ENCODE results near the gene ATP6V1D. TPM values are rescaled to one million over a fixed set of nuclear protein-coding genes. Genes with fewer than 3 reads are reported as not detected.

Gene ATP6V1D
- total RNA-seq, 1 donor from 2014 or later = 52.8 TPM

DNA sequence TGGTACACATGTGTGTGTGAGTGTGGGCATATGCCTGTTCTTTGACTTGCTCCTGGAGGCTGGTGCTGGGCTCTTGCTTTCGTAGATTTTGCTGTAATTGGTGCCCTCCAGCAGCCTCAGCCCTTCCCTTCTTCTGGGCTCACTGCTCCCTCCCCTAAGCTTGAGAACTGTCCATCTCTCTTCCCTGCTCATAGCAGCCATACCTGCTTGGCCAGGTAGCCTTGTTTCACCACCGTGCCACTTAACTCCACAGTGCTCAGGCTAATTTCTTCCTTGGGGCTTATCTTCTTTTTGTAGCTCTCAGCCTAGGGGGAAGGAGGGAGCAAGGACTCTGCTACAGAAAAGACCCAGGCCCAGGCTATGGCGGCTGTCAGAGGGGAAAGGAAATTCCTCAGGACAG, 32.5 kb upstream of the ATP6V1D start:
- no peaks in the 10 kb centered on the region for H3K9me3 Mint-ChIP-seq
- peak overlapping the region; percentile 70 for H3K4me3 Mint-ChIP-seq
- no peaks in the 10 kb centered on the region for H3K36me3 Mint-ChIP-seq
- no peak for DNase-seq (ENCODE audit: extremely low spot score, unreplicated experiment)
- no peaks in the 10 kb centered on the region for H3K27me3 Mint-ChIP-seq
- peak overlapping the region; percentile 92 for H3K27ac Mint-ChIP-seq
- TF ChIP-seq, protein P1, sequence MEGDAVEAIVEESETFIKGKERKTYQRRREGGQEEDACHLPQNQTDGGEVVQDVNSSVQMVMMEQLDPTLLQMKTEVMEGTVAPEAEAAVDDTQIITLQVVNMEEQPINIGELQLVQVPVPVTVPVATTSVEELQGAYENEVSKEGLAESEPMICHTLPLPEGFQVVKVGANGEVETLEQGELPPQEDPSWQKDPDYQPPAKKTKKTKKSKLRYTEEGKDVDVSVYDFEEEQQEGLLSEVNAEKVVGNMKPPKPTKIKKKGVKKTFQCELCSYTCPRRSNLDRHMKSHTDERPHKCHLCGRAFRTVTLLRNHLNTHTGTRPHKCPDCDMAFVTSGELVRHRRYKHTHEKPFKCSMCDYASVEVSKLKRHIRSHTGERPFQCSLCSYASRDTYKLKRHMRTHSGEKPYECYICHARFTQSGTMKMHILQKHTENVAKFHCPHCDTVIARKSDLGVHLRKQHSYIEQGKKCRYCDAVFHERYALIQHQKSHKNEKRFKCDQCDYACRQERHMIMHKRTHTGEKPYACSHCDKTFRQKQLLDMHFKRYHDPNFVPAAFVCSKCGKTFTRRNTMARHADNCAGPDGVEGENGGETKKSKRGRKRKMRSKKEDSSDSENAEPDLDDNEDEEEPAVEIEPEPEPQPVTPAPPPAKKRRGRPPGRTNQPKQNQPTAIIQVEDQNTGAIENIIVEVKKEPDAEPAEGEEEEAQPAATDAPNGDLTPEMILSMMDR (conservative IDR thresholded peaks at IDR 0.05) = no peak
- H3K4me1 Mint-ChIP-seq (ENCODE audit: unreplicated experiment) = peaks cover 15% of the 10 kb centered on the region

DNA sequence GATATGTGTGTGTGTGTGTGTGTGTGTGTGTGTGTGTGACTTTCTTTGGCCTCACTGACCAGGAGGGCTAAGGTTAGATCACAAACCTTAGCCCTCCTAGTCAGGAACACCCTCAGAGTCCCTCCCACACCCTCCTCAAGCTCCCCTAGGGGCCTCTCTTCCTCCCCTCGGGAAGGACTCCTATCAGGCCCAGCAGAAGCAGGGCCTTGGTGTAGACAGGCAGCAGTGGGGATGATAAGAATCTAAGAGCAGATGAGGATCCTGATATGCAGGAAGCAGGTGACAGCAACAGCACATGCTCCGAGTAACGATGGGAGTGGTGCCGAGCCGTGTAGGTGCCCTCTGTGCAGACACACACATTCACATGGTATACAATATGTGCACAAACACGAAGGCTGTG, 31.7 kb upstream of the ATP6V1D start:
- no peaks in the 10 kb centered on the region for H3K27me3 Mint-ChIP-seq
- no peak overlapping the region for H3K4me3 Mint-ChIP-seq
- H3K36me3 Mint-ChIP-seq = peaks cover 6% of the 10 kb centered on the region
- peak overlapping the region; percentile 92 for H3K27ac Mint-ChIP-seq
- peaks cover 10% of the 10 kb centered on the region for H3K4me1 Mint-ChIP-seq (ENCODE audit: unreplicated experiment)
- DNase-seq (ENCODE audit: extremely low spot score, unreplicated experiment) = no peak
- H3K9me3 Mint-ChIP-seq = no peaks in the 10 kb centered on the region
- TF ChIP-seq, protein P1 (conservative IDR thresholded peaks at IDR 0.05) = no peak

DNA sequence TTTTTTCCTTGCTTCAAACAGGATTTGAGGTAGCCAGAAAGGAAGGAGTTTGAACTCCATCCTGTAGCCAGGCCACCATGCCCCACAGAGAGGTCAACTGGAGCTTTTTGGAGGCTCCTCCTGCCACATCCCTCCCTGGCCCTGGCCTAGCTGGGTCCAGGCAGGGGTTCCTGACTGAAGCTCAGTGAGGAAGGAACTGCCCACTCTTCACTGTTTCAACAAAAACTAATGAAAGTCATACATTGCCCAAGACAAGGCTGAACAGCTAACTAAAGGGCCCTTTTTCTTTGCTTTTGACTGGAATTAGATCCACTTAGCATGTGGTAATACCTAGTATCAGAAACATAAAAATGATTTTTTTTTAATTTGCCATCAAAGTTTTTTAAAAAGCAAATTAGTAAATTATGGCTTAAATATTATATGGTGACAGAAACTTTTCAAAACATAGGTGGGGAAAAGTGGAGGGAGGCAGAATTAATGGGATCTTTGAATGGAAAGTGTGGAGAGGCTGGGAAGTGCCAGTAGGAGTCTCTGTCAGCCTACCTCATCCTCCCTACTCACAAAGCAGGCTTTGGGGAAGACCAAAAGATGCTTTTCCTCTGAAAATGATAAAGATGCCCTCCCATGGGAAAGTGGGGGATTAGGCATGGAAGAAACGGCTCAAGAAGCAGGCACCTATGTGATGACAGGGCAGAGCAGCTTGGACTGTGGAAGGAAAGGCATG, 30.4 kb upstream of the ATP6V1D start:
- DNase-seq (ENCODE audit: extremely low spot score, unreplicated experiment) = no peak
- Mint-ChIP-seq H3K4me3 (no peak overlapping the region), H3K27ac (no peak overlapping the region), H3K9me3 (no peaks in the 10 kb centered on the region), H3K27me3 (no peaks in the 10 kb centered on the region), H3K4me1 (ENCODE audit: unreplicated experiment) (peaks cover 10% of the 10 kb centered on the region), H3K36me3 (peaks cover 15% of the 10 kb centered on the region)
- TF ChIP-seq, protein P1 (conservative IDR thresholded peaks at IDR 0.05) = no peak

DNA sequence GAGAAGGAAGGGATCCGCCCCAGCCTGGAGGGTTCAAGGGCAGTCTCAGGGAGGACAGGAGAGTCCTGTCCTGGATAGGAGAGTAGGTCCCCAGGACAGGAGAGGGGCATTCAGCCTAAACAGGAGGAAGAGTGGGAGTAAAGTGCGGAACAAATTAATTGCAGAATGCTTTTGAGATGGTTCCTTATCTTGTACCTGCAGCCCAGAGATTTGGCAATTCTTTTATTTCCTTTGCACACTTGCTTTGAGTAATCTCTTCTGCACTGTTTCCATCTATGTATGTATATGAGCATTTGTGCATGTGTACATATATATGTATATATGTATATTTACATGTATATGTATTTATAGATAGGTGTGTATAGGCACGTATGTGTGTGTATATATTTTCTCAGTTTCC, 29.7 kb upstream of the ATP6V1D start:
- Mint-ChIP-seq H3K4me3 (no peak overlapping the region), H3K27me3 (no peaks in the 10 kb centered on the region), H3K9me3 (no peaks in the 10 kb centered on the region), H3K27ac (no peak overlapping the region), H3K4me1 (ENCODE audit: unreplicated experiment) (peaks cover 10% of the 10 kb centered on the region), H3K36me3 (peaks cover 17% of the 10 kb centered on the region)
- no peak for DNase-seq (ENCODE audit: extremely low spot score, unreplicated experiment)
- TF ChIP-seq, protein P1 (conservative IDR thresholded peaks at IDR 0.05) = no peak

DNA sequence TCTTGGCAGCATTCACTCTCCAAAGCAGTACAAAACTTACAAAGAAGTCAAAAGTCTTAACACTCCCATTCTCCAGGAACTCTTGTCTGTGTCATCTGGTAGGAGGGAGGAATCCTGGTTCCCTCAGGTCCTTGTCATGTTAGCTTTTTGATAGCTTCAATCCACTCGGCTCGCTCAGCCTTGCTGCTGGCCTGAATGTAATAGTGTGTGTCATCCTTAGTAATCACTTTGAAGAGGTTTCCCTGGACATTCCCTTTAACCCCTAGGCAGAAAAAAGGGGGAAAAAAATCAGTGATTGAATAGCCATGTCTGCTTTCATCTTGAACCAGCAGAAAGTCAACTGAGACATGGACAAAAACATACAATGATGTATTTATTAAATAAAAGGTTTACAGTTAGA, 27.6 kb upstream of the ATP6V1D start:
- H3K9me3 Mint-ChIP-seq = no peaks in the 10 kb centered on the region
- peaks cover 4% of the 10 kb centered on the region for H3K4me1 Mint-ChIP-seq (ENCODE audit: unreplicated experiment)
- TF ChIP-seq, protein P1 (conservative IDR thresholded peaks at IDR 0.05) = no peak
- H3K27me3 Mint-ChIP-seq = no peaks in the 10 kb centered on the region
- H3K36me3 Mint-ChIP-seq = peaks cover 28% of the 10 kb centered on the region
- no peak overlapping the region for H3K4me3 Mint-ChIP-seq
- no peak for DNase-seq (ENCODE audit: extremely low spot score, unreplicated experiment)
- H3K27ac Mint-ChIP-seq = no peak overlapping the region
